ENCODE data around the gene DENND2D. TPM values are rescaled to one million over a fixed set of nuclear protein-coding genes. Genes with fewer than 3 reads are reported as not detected.

The DENND2D gene
- total RNA-seq, 1 experiment from 2014 or later: 0.11 TPM

DNA sequence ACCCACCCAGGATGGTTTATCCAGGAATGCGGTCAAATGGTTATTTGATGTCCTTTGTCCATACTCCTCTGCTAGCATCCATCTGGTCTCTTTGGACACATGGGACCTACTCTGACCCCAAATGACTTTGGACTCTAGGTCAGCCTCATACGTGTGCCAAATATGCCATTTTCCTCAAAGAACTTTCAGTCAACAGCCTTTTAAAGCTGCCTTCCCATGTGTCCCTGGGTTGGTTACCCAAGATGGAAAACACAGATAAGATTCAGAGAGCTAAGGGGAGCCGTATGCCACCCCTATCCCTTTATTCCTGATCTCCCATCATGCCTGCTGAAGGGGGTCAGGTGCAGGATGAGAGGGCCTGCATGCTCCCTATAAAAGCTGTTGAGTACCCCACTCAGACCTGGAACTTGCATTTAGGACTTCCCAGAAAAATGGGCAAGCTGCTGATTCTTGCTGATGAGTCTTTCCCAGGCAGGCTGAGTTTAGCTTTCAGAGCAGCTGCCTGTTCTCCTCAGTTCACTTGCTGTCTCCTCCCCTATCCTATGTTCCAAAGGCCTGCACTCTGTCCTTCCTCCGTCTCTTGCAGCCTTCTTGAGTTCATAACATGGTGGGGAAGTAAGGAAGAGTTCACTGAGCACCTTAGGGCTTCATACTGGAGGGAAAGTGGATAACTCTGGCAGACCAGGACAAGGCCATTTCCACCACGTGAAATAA, 46.8 kb upstream of the DENND2D start:
- H2BK20ac ChIP-seq (ENCODE audit: low read depth, low read length, poor library complexity, severe bottlenecking): no peak overlapping the region
- H4K5ac ChIP-seq (ENCODE audit: insufficient read length, low read depth, low read length): no peak overlapping the region
- H3K27ac Mint-ChIP-seq: no peak overlapping the region

More for the DNA sequence above, 46.8 kb upstream of the DENND2D start:
- Histone ChIP-seq H2BK120ac (ENCODE audit: low read depth, low read length, poor library complexity, severe bottlenecking) (no peak overlapping the region), H3K4me1 (ENCODE audit: insufficient read depth, low read length) (no peaks in the 10 kb centered on the region), H3K14ac (ENCODE audit: insufficient read depth, low read length) (no peak overlapping the region), H3K79me1 (ENCODE audit: insufficient read depth, low read depth, low read length, poor library complexity, severe bottlenecking) (no peaks in the 10 kb centered on the region), H3K23ac (ENCODE audit: insufficient read length, low read depth, low read length) (no peak overlapping the region), H4K20me1 (ENCODE audit: control insufficient read depth, insufficient read depth, insufficient read length) (no peaks in the 10 kb centered on the region), H3K4me2 (ENCODE audit: insufficient read depth, insufficient read length, low read length) (no peak overlapping the region), H4K91ac (ENCODE audit: insufficient read length, low read depth, low read length) (no peak overlapping the region), H3K9ac (ENCODE audit: extremely low read depth, insufficient read length, low read length) (no peak overlapping the region), H2BK15ac (ENCODE audit: low read depth, low read length) (no peak overlapping the region), H3T11ph (ENCODE audit: low read length) (no peak overlapping the region), H3K18ac (ENCODE audit: insufficient read length, low read depth, low read length) (no peak overlapping the region), H3K27ac (ENCODE audit: insufficient read length, low read depth, low read length) (no peak overlapping the region), H2BK5ac (ENCODE audit: insufficient read length, low read length) (no peak overlapping the region), H3K23me2 (ENCODE audit: insufficient read length, low read depth, low read length, poor library complexity, severe bottlenecking) (no peaks in the 10 kb centered on the region), H4K8ac (replicated peaks; ENCODE audit: insufficient read length, low read depth, low read length) (no peak overlapping the region), H2BK12ac (ENCODE audit: insufficient read length, low read depth, low read length) (no peak overlapping the region), H3K9me3 (ENCODE audit: control insufficient read depth, low read depth, low read length) (no peaks in the 10 kb centered on the region), H2AFZ (ENCODE audit: low read length) (no peak overlapping the region), H3K79me2 (ENCODE audit: insufficient read depth, low read length) (no peaks in the 10 kb centered on the region), H3K4ac (ENCODE audit: low read depth, low read length) (no peak overlapping the region), H2AK5ac (ENCODE audit: insufficient read length, low read length) (no peak overlapping the region), H3K56ac (ENCODE audit: insufficient read length, low read depth, low read length) (no peak overlapping the region), H3K27me3 (ENCODE audit: insufficient read depth, low read length) (no peaks in the 10 kb centered on the region)
- TF ChIP-seq, protein P1, sequence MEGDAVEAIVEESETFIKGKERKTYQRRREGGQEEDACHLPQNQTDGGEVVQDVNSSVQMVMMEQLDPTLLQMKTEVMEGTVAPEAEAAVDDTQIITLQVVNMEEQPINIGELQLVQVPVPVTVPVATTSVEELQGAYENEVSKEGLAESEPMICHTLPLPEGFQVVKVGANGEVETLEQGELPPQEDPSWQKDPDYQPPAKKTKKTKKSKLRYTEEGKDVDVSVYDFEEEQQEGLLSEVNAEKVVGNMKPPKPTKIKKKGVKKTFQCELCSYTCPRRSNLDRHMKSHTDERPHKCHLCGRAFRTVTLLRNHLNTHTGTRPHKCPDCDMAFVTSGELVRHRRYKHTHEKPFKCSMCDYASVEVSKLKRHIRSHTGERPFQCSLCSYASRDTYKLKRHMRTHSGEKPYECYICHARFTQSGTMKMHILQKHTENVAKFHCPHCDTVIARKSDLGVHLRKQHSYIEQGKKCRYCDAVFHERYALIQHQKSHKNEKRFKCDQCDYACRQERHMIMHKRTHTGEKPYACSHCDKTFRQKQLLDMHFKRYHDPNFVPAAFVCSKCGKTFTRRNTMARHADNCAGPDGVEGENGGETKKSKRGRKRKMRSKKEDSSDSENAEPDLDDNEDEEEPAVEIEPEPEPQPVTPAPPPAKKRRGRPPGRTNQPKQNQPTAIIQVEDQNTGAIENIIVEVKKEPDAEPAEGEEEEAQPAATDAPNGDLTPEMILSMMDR (conservative IDR thresholded peaks at IDR 0.05): no peak
- Mint-ChIP-seq H3K27me3 (ENCODE audit: low read depth) (peaks cover 3% of the 10 kb centered on the region), H3K36me3 (ENCODE audit: insufficient read depth in 1 of 3, low read depth in 3 of 3) (no peaks in the 10 kb centered on the region), H3K4me3 (no peak overlapping the region), H3K9me3 (no peaks in the 10 kb centered on the region), H3K4me1 (peaks cover 6 to 9% of the 10 kb centered on the region in 2 experiments)
- WGBS (ENCODE audit: extremely low coverage, insufficient read length, low lambda C conversion rate): no CpG with 5 or more reads among the region's 5 CpGs
- DNase-seq: no peak

Measured in H9 (cell line).